Activated T-cell treated with anti-CD3 and anti-CD28 coated beads, Interleukin-2, amount 50 U/mL, for 4 hours (primary cell): ENCODE results near the gene FAM181A. TPM values are rescaled to one million over a fixed set of nuclear protein-coding genes. Genes with fewer than 3 reads are reported as not detected.

Experiments
- ATAC-seq, 2 donors: fragments of 200-7000 bp; cut with Tn5 transposase; one replicate each; pipeline ENCODE4 v1.10.0; 2021
- DNase-seq: peaks from one replicate; pipeline ENCODE4 v3.0.0-alpha.2; 2020
- H3K27me3 Mint-ChIP-seq: one replicate; pipeline ENCODE4 v1.8.0; 2021; ENCODE audit warnings: low read depth, mixed read lengths
- H3K36me3 Mint-ChIP-seq: one replicate; pipeline ENCODE4 v1.8.0; 2022; ENCODE audit warnings: mixed read lengths; ENCODE audit not compliant: insufficient read depth
- H3K4me1 Mint-ChIP-seq: one replicate; pipeline ENCODE4 v1.8.0; 2021; ENCODE audit warnings: low read depth, mixed read lengths
- H3K4me3 Mint-ChIP-seq: one replicate; pipeline ENCODE4 v1.8.0; 2021; ENCODE audit warnings: mild to moderate bottlenecking, moderate library complexity, mixed read lengths
- H3K9me3 Mint-ChIP-seq: one replicate; pipeline ENCODE4 v1.8.0; 2021; ENCODE audit warnings: mixed read lengths
- total RNA-seq, 3 donors: library from RNA; stranded (reverse); gene quantifications; one replicate each; pipeline ENCODE4 v1.2.1, GENCODE V29; 2021

The FAM181A gene
- total RNA-seq, 3 donors from 2014 or later, result not detected

DNA sequence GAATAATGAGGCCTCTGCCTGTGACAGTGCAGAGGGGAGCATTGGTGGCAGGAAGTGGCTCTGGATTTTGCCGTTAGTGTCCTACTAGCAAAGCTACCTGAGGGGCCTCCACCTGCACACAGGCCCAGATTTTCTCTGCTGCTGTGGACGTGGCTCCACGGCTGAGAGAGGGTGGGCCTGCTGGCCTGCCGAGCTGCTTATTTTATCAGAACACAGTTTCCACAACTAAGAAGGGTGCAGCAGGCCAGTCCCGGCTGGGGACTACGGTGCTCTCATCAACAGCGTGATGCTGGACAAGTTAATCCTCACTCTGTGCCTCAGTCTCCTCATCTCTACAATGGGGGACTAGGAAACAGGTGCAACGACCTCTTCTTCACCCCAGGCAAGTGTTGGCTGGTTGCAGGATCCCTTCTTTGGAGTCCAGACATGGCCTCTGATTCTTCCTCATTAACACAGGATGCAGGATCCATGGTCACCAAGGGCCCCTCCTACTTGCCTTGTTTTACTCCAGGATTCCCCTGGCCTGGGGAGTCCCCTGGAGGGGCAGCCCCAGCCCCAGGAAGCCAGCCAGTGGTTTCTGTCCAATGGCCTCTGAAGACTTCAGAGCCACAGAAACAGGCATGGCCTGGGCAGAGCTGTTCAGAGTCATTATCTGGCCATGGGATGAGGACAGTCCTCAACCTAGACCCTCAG is 3.3 kb downstream of the FAM181A start:
- Mint-ChIP-seq H3K4me3 (no peak overlapping the region), H3K4me1 (no peaks in the 10 kb centered on the region), H3K27me3 (no peaks in the 10 kb centered on the region), H3K9me3 (no peaks in the 10 kb centered on the region), H3K36me3 (no peaks in the 10 kb centered on the region)
- no peak for ATAC-seq
- no peak for DNase-seq

DNA sequence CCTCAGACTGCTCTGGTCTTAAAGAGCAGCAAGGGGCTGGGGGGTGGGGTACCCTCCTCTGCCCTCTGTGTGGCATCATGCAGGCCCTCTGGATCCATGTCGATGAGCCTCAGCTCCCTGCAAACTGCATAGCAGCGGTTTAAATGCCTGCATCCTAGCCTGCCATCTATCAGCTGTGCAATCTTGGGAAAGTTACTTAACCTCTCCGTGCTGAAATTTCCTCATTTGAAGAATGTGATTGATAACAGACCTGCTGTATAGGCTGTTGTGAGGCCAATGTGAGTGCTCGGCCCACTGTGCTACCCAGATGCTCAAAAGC is 3.8 kb downstream of the FAM181A start:
- Mint-ChIP-seq H3K27me3 (no peaks in the 10 kb centered on the region), H3K4me1 (no peaks in the 10 kb centered on the region), H3K4me3 (no peak overlapping the region), H3K9me3 (no peaks in the 10 kb centered on the region), H3K36me3 (no peaks in the 10 kb centered on the region)
- DNase-seq (no peak), ATAC-seq (no peak)

- DNase-seq, result no peak
- no peaks in the 10 kb centered on the region for H3K36me3 Mint-ChIP-seq
Observed at GRCh38 chr14:93932642-93933041, 5.5 kb downstream of the FAM181A start.

GRCh38 chr14:93935213-93935612 is 8.1 kb downstream of the FAM181A start:
- ATAC-seq, result no peak
- peaks cover 4% of the 10 kb centered on the region for H3K27me3 Mint-ChIP-seq
- no peaks in the 10 kb centered on the region for H3K36me3 Mint-ChIP-seq

More at GRCh38 chr14:93932642-93933041, 5.5 kb downstream of the FAM181A start:
- Mint-ChIP-seq H3K9me3 (no peaks in the 10 kb centered on the region), H3K4me3 (no peak overlapping the region), H3K27me3 (no peaks in the 10 kb centered on the region), H3K4me1 (no peaks in the 10 kb centered on the region)
- no peak for ATAC-seq

GRCh38 chr14:93936245-93936644 is 9.1 kb downstream of the FAM181A start:
- H3K9me3 Mint-ChIP-seq, result no peaks in the 10 kb centered on the region
- H3K36me3 Mint-ChIP-seq, result no peaks in the 10 kb centered on the region
- peaks cover 4% of the 10 kb centered on the region for H3K27me3 Mint-ChIP-seq
- DNase-seq, result no peak
- H3K4me1 Mint-ChIP-seq, result peaks cover 8% of the 10 kb centered on the region
- no peak overlapping the region for H3K4me3 Mint-ChIP-seq
- no peak for ATAC-seq

More at GRCh38 chr14:93935213-93935612, 8.1 kb downstream of the FAM181A start:
- H3K9me3 Mint-ChIP-seq, result no peaks in the 10 kb centered on the region
- peaks cover 4% of the 10 kb centered on the region for H3K4me1 Mint-ChIP-seq
- DNase-seq, result no peak
- H3K4me3 Mint-ChIP-seq, result no peak overlapping the region

DNA sequence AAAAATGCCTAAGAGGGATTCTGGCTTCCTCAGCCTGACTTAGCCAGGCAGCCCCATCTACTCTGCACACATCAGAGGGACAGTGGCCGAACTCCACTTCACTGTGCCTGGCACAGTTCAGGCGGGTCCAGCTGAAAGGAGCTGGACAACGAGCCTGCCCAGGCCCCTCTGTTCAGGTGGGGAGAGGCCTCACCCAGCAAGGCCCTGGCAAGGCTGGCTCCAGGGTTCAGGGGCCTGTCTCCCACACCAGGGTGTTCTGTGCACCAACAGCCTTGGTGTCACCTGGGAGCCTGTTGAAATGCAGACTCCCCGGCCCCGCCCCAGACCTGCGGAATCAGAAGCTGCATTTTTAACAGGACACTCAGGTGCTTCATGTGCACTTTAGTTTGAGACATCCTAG is 9.8 kb downstream of the FAM181A start:
- DNase-seq, result no peak
- Mint-ChIP-seq H3K9me3 (no peaks in the 10 kb centered on the region), H3K36me3 (no peaks in the 10 kb centered on the region), H3K4me3 (no peak overlapping the region), H3K4me1 (peaks cover 8% of the 10 kb centered on the region), H3K27me3 (peaks cover 4% of the 10 kb centered on the region)
- ATAC-seq, result no peak

GRCh38 chr14:93937519-93937918 is 10.4 kb downstream of the FAM181A start:
- H3K4me3 Mint-ChIP-seq, result no peak overlapping the region
- no peak for DNase-seq
- H3K4me1 Mint-ChIP-seq, result peaks cover 8% of the 10 kb centered on the region
- H3K27me3 Mint-ChIP-seq, result peaks cover 4% of the 10 kb centered on the region
- no peak for ATAC-seq
- no peaks in the 10 kb centered on the region for H3K36me3 Mint-ChIP-seq
- no peaks in the 10 kb centered on the region for H3K9me3 Mint-ChIP-seq

- ATAC-seq (no peak), DNase-seq (no peak)
- Mint-ChIP-seq H3K4me1 (peaks cover 8% of the 10 kb centered on the region), H3K9me3 (no peaks in the 10 kb centered on the region), H3K4me3 (peak overlapping the region; percentile 42), H3K27me3 (peaks cover 4% of the 10 kb centered on the region), H3K36me3 (no peaks in the 10 kb centered on the region)
Observed at GRCh38 chr14:93938751-93939303, 11.7 kb downstream of the FAM181A start.

DNA sequence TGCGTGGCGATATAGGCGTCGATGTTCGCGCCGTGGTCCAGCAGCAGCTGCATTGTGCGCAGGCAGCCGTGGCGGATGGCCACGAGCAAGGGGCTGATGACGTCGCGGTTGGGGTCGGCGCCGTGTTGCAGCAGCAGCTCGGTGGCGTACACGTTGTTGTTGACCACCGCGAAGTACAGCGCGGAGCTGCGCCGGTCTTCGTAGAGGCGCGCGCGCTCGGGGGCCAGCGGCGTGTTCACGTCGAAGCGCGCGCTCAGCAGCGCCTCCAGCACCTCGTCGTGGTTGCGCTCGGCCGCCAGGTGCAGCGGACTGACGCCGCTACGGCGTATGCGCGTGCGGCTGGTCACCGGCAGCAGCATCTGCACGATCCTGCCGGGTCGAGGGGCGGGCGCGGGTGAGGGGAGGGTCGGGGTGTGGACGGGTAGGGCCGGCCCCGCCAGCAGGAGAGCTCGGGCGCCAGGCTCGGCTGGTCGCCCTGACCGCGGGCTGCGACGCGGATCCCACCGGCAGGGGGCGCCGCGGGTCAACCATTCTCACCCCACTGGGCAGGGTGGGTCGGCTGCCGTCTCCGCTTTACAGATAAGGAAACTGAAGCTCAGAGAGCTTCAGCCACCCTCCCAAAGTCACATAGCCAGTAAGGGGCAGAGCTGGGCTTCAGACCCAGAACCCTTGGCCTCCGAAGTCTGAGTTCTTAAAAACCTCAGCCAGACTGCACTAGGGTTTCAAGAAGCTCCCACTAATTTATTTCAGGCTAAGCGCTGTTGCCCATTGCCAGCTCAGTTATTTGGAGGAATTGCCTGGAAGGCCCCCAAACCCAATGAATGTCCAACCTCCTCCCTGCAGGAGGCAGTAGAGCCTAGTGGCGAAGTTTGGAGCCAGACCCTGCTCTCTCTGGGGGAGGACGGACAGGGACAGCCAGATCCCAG is 12.4 kb downstream of the FAM181A start:
- ATAC-seq (peak; percentile 96 to 97), DNase-seq (peak; percentile 94)
- H3K4me1 Mint-ChIP-seq, result peaks cover 8% of the 10 kb centered on the region
- H3K9me3 Mint-ChIP-seq, result no peaks in the 10 kb centered on the region
- H3K36me3 Mint-ChIP-seq, result no peaks in the 10 kb centered on the region
- peaks cover 4% of the 10 kb centered on the region for H3K27me3 Mint-ChIP-seq
- H3K4me3 Mint-ChIP-seq, result peak overlapping the region; percentile 42

- peaks cover 8% of the 10 kb centered on the region for H3K4me1 Mint-ChIP-seq
- no peaks in the 10 kb centered on the region for H3K9me3 Mint-ChIP-seq
- no peak for ATAC-seq
- DNase-seq, result no peak
- no peak overlapping the region for H3K4me3 Mint-ChIP-seq
- H3K27me3 Mint-ChIP-seq, result peaks cover 4% of the 10 kb centered on the region
- no peaks in the 10 kb centered on the region for H3K36me3 Mint-ChIP-seq
Observed at GRCh38 chr14:93940437-93940836, 13.3 kb downstream of the FAM181A start.

DNA sequence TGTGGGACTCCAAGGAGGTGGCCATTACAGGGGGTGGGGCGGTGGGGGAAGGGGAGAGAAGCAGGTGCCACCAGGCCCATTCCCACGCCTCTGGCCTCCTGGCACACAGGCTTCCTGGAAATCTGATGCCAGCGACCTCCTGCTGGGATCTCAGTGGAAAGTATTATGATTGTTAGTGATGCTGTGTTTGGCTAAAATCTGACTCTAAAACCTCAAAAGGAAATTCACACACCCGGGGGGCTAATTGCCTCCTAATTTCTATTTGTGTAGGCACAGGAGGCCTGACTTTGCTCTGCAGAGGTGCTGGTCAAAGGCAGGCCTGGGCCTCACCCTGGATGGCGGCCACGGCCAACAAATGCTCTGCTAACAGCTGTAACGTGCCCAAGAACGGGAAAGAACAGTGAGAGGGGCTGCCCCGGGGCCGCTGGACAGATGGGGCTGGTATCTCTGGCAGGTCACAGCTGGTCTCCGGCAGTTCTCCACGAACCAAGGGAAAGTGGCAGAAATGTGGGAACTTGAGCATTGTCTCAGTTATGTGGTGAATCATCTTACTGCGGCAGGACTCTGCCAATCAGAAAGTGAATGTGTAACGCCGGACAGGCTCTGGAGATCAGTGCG is 14.3 kb downstream of the FAM181A start:
- no peaks in the 10 kb centered on the region for H3K9me3 Mint-ChIP-seq
- no peaks in the 10 kb centered on the region for H3K36me3 Mint-ChIP-seq
- H3K4me3 Mint-ChIP-seq, result no peak overlapping the region
- ATAC-seq (no peak), DNase-seq (no peak)
- H3K4me1 Mint-ChIP-seq, result peaks cover 8% of the 10 kb centered on the region
- peaks cover 4% of the 10 kb centered on the region for H3K27me3 Mint-ChIP-seq

DNA sequence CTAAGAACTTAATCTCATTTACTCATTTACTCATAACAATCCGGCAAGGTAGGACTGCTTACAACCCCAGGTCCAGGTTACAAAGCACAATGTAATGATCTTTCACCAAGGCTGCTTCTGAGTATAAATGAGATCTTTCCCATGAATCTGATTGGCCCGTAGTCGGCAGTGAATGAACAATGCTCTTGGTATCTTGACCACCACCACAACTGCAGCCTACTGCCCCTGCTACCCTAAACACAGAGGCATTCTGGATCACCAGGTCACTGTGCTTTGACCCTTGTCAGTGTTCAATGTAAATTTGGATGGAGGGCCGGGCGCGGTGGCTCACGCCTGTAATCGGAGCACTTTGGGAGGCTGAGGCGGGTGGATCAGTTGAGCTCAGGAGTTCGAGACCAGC is 15.9 kb downstream of the FAM181A start:
- no peaks in the 10 kb centered on the region for H3K9me3 Mint-ChIP-seq
- DNase-seq (no peak), ATAC-seq (no peak)
- peaks cover 8% of the 10 kb centered on the region for H3K4me1 Mint-ChIP-seq
- H3K36me3 Mint-ChIP-seq, result no peaks in the 10 kb centered on the region
- peaks cover 4% of the 10 kb centered on the region for H3K27me3 Mint-ChIP-seq
- no peak overlapping the region for H3K4me3 Mint-ChIP-seq

DNA sequence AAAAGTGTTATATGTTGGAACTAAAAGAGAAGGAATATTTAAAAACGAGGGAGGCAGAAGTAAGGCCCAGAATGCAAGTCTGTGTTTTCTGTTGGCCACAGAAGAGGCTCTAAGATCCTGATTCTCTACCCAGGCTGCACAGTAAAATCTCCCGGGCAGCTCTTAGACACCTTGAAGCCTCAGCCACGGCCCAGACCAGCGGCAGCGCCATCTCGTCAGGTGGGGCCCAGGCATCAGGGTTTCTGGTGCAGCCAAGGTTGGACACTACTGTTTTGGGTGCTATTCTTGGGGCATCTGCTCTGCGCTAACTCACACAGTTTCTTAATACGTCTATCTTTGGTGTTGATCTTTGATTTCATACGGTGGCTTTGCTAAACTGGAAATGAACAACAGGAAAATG is 16.8 kb downstream of the FAM181A start:
- H3K36me3 Mint-ChIP-seq, result no peaks in the 10 kb centered on the region
- H3K9me3 Mint-ChIP-seq, result no peaks in the 10 kb centered on the region
- H3K4me3 Mint-ChIP-seq, result no peak overlapping the region
- H3K27me3 Mint-ChIP-seq, result no peaks in the 10 kb centered on the region
- DNase-seq (no peak), ATAC-seq (no peak)
- peaks cover 8% of the 10 kb centered on the region for H3K4me1 Mint-ChIP-seq

DNA sequence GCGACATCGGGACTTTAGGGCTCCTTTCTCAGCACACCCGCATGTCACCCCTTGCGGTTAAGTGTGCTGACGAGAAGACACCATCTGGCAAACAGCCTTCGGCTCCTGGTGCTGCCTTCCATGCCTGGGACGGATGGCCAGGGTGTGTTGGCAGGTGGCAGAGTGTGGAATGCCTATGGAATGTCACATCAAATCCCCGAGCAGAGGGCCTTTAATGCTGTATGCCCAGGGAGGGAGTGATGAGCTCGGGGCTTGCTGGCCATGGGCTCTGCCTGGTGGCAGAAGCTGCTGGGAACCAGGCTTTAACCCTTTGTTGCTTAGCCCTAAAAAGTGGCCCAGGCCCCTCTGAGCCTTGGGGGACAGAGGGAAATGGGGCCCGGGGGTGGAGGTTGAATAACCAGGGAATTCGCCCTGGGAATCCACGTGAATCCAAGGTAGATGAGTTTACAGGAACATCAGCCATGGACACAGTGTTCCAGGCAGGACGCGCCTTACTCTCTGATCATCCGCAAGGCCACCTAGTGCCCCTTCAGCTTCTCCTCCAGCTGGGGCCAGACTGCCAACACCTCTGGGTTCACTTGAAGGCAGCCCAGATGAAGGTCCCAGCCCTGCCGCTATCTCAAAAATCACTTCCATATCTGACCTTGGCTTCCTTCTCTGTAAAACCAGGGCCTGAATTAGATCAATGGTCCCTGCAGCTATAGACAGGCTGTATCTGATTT is 17.4 kb downstream of the FAM181A start:
- no peaks in the 10 kb centered on the region for H3K36me3 Mint-ChIP-seq
- no peak for DNase-seq

More for the DNA sequence above, 17.4 kb downstream of the FAM181A start:
- H3K4me3 Mint-ChIP-seq, result no peak overlapping the region
- no peaks in the 10 kb centered on the region for H3K27me3 Mint-ChIP-seq
- peaks cover 8% of the 10 kb centered on the region for H3K4me1 Mint-ChIP-seq
- ATAC-seq, result no peak
- H3K9me3 Mint-ChIP-seq, result no peaks in the 10 kb centered on the region
